ENCODE measurements around the gene NR1I2.

NR1I2 gene

GRCh38 chr3:119779731-119780383 is 2.0 kb upstream of the NR1I2 start:
- DNase-seq (ENCODE audit: low read depth) = no peak

- DNase-seq (ENCODE audit: low read depth) = no peak
Observed at GRCh38 chr3:119782460-119782859, 559 bp downstream of the NR1I2 start.

- DNase-seq (ENCODE audit: low read depth) = no peak
Observed at GRCh38 chr3:119783255-119783654, 1.4 kb downstream of the NR1I2 start.

GRCh38 chr3:119783883-119784282 is 2.0 kb downstream of the NR1I2 start:
- no peak for DNase-seq (ENCODE audit: low read depth)

GRCh38 chr3:119786409-119786808 is 4.5 kb downstream of the NR1I2 start:
- no peak for DNase-seq (ENCODE audit: low read depth)

GRCh38 chr3:119790369-119790768 is 8.5 kb downstream of the NR1I2 start:
- no peak for DNase-seq (ENCODE audit: low read depth)

GRCh38 chr3:119792270-119792669 is 10.4 kb downstream of the NR1I2 start:
- no peak for DNase-seq (ENCODE audit: low read depth)

DNA sequence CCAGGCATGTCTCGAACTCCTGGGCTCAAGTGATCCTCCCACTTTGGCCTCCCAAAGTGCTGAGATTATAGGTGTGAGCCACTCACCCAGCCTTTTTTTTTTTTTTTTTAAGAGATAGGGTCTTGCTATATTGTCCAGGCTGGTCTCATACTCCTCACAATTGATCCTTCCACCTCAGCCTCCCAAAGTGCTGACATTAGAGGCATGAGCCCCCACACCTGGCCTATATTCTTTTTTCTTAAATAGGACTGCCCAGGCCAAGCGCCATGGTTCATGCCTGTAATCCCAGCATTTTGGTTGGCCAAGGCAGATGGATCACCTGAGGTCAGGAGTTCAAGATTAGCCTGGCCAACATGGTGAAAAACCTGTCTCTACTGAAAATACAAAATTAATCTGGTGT is 12.5 kb downstream of the NR1I2 start:
- DNase-seq (ENCODE audit: low read depth) = no peak

GRCh38 chr3:119794971-119795612 is 13.2 kb downstream of the NR1I2 start:
- DNase-seq (ENCODE audit: low read depth) = peak; percentile 7

GRCh38 chr3:119795849-119796248 is 13.9 kb downstream of the NR1I2 start:
- DNase-seq (ENCODE audit: low read depth) = no peak

- no peak for DNase-seq (ENCODE audit: low read depth)
Observed at GRCh38 chr3:119796368-119796767, 14.5 kb downstream of the NR1I2 start.

DNA sequence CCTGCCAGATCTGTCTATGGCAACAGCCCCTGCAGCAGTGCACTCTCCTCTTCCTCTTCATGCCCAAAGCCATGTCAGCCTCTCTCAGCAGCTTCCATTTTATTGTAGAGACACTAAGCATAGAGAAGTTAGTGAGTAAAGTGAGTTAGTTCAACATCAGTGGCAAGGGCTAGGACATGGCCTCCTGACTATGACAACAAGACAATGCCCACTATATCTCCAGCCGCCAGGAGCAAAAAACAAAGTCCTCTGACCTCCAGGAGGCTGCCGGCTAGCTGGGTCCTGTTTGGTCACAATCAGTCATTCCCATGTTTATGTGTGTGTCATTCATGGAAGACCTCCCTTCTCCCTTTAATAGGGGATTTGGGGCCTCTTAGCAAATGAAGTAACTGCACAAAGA is 14.9 kb downstream of the NR1I2 start:
- no peak for DNase-seq (ENCODE audit: low read depth)

DNA sequence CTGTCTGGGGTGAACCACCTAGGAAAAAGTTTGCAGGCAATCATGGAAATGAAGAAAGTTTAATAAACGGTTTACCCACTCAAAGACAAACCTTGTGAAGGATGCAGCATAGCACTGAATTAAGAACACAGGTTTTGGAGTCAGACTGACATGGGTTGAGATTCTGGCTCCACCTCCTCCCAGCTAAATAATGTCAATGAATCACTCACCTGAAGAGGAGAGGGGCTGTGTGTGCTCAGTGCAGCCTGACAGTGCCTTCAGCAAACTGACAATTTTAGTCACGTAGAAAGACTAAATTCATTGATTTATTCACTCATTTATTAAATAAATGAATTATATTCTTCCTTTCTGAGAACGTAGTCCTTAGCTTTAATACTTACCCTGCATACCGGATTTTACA is 18.9 kb downstream of the NR1I2 start:
- DNase-seq (ENCODE audit: low read depth) = no peak

GRCh38 chr3:119808244-119808643 is 26.3 kb downstream of the NR1I2 start:
- DNase-seq (ENCODE audit: low read depth) = no peak

DNA sequence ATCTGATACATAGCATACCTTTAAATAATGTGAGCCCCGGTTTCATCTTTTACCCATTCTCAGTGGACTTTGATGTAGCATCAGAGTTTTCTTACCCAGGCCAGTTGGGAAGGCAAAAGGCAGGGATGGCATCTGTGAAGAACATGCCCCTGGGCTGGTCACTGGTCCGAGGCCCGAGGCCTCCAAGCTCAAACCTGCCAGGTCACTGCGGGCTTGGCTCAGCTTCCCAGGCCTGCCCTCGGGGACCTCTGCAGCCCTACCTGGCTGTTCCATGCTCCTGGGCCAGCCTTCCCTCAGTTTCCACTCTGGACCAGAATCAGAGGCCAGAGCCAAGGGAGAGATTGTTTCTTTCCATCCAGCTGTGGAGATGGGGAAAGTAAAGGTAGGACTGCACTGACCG is 26.9 kb downstream of the NR1I2 start:
- no peak for DNase-seq (ENCODE audit: low read depth)

GRCh38 chr3:119809249-119810017 is 27.5 kb downstream of the NR1I2 start:
- DNase-seq (ENCODE audit: low read depth) = no peak

DNA sequence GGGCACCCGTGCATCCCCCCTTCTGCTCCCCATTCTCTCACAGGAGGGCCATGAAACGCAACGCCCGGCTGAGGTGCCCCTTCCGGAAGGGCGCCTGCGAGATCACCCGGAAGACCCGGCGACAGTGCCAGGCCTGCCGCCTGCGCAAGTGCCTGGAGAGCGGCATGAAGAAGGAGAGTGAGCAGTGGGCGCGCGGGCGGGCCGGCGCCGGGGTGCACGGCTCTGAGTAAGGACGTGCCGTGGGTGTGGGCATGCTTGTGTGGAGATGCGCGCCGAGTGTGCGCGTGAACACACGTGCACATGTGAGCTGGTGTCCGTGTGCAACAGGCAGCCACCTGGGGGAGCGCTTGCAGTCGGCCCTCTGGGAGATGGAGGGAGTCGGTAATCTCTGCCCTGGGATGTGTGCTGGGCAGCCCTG is 28.1 kb downstream of the NR1I2 start:
- no peak for DNase-seq (ENCODE audit: low read depth)

DNA sequence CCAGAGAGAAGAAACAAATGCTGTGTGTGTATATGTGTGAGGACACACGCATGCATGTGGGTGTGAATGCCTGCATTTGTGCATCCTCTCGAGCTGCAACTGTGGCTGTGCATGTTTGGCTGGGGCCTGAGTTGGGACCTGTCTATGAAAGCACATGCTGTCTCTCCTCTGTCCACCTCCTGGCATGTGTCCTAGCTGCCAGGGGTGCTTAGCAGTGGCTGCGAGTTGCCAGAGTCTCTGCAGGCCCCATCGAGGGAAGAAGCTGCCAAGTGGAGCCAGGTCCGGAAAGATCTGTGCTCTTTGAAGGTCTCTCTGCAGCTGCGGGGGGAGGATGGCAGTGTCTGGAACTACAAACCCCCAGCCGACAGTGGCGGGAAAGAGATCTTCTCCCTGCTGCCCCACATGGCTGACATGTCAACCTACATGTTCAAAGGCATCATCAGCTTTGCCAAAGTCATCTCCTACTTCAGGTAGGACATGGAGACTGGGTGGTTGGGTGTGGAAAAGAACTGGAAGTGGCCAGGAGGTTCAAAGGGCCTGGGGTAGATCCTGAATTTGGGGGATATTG is 30.7 kb downstream of the NR1I2 start:
- no peak for DNase-seq (ENCODE audit: low read depth)

DNA sequence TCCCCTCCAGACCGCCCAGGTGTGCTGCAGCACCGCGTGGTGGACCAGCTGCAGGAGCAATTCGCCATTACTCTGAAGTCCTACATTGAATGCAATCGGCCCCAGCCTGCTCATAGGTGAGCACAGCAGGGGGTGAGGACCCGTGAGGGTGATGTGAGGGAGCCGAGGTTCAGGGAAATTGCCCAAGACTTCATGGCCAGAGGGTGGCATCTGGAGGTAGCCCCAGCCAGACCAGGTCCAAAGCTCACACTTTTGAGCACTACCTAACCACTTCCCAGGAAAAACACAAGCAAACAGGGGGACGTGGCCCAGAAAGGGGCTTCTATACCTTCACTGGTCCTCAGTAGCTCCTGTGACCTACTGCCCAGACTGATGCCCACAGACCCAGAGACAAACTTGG is 33.8 kb downstream of the NR1I2 start:
- DNase-seq (ENCODE audit: low read depth) = no peak

DNA sequence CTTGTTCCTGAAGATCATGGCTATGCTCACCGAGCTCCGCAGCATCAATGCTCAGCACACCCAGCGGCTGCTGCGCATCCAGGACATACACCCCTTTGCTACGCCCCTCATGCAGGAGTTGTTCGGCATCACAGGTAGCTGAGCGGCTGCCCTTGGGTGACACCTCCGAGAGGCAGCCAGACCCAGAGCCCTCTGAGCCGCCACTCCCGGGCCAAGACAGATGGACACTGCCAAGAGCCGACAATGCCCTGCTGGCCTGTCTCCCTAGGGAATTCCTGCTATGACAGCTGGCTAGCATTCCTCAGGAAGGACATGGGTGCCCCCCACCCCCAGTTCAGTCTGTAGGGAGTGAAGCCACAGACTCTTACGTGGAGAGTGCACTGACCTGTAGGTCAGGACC is 35.2 kb downstream of the NR1I2 start:
- no peak for DNase-seq (ENCODE audit: low read depth)

DNA sequence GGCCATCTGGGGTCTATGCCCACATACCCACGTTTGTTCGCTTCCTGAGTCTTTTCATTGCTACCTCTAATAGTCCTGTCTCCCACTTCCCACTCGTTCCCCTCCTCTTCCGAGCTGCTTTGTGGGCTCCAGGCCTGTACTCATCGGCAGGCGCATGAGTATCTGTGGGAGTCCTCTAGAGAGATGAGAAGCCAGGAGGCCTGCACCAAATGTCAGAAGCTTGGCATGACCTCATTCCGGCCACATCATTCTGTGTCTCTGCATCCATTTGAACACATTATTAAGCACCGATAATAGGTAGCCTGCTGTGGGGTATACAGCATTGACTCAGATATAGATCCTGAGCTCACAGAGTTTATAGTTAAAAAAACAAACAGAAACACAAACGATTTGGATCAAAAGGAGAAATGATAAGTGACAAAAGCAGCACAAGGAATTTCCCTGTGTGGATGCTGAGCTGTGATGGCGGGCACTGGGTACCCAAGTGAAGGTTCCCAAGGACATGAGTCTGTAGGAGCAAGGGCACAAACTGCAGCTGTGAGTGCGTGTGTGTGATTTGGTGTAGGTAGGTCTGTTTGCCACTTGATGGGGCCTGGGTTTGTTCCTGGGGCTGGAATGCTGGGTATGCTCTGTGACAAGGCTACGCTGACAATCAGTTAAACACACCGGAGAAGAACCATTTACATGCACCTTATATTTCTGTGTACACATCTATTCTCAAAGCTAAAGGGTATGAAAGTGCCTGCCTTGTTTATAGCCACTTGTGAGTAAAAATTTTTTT is 35.9 kb downstream of the NR1I2 start:
- DNase-seq (ENCODE audit: low read depth) = no peak

DNA sequence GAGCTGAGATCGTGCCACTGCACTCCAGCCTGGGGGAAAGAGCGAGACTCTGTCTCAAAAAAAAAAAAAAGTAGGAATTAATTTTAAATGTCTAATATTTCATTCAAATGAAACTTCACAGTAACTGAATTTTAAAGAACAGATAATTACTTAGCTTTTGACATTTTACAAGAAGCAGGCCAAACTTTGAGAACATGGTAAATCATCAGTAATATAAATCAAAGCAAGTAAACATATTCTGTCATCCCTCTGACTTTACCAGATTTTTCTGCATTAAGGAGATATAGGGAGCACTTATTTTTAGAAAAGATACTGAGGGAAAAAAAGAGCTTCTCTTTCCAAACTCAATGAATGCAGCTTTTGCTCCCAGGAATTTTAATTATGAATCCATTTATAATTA is 37.0 kb downstream of the NR1I2 start:
- DNase-seq (ENCODE audit: low read depth) = no peak
